ENCODE measurements around the gene MC5R. TPM values are rescaled to one million over a fixed set of nuclear protein-coding genes. Genes with fewer than 3 reads are reported as not detected.

MC5R gene
- total RNA-seq: not detected in 2 replicates

GRCh38 chr18:13823707-13824395 lies at the start of gene MC5R:
Gene MC5R, plus strand, starts transcription at chr18:13824149. Its CDS starts 1,617 bp downstream, at chr18:13825766.

Other genes with a start within 250 kb of the MC5R start
- 10.0 and 32.4 TPM in 2 replicates for gene FAM210A, start 97.6 kb upstream of the MC5R start, total RNA-seq
- 16.6 and 20.7 TPM in 2 replicates for gene RNMT, start 97.5 kb upstream of the MC5R start, total RNA-seq
- not detected in 2 replicates for gene MC2R, start 91.4 kb downstream of the MC5R start, total RNA-seq